Bronchial epithelial cell (primary cell): ENCODE results near the gene GLRX5. TPM values are rescaled to one million over a fixed set of nuclear protein-coding genes. Genes with fewer than 3 reads are reported as not detected.
A peak's percentile ranks its signal among the peaks of the same experiment; 100 is the strongest.

Source experiments
- DNase-seq: peaks from one replicate; pipeline ENCODE4 v3.0.0-alpha.2; 2010; ENCODE audit warnings: low read depth
- FAIRE-seq: peaks from 2 replicates; lab custom pipeline; 2011; peaks lifted over from hg19 to GRCh38; lab: Jason Lieb, UNC
- H3K27me3 ChIP-seq: 2 replicates; pipeline ENCODE4 v1.5.1; 2011; ENCODE audit warnings: low read length; ENCODE audit not compliant: control insufficient read depth, insufficient read depth
- H3K36me3 ChIP-seq: 2 replicates; pipeline ENCODE4 v1.5.1; 2011; ENCODE audit warnings: low read length; ENCODE audit not compliant: control insufficient read depth, insufficient read depth
- H3K4me3 ChIP-seq: 2 replicates; pipeline ENCODE4 v1.5.1; 2011; ENCODE audit warnings: mild to moderate bottlenecking, low read depth, low read length, control low read depth
- CTCF ChIP-seq: IDR thresholded peaks from 2 replicates; pipeline ENCODE4 v1.5.1; 2011; ENCODE audit warnings: mild to moderate bottlenecking, moderate library complexity, low read length, control low read depth, inconsistent platforms; ENCODE audit not compliant: insufficient read depth, severe bottlenecking
- total RNA-seq: library from RNA; depleted of rRNA; stranded (reverse); fragments of >200 nt; gene quantifications from 2 replicates; pipeline ENCODE4 v1.2.1, GENCODE V29; 2014

The GLRX5 gene
- total RNA-seq = 41.6 and 74.8 TPM in 2 replicates

- TF ChIP-seq CTCF = no peak
- DNase-seq (peak; percentile 100), FAIRE-seq (peak; percentile 95)
- no peaks in the 10 kb centered on the region for H3K27me3 ChIP-seq
- no peaks in the 10 kb centered on the region for H3K36me3 ChIP-seq
- peak within 1 kb of the TSS; percentile 79 for H3K4me3 ChIP-seq
Measured at GRCh38 chr14:95534299-95535225, at the start of gene GLRX5. Gene GLRX5, plus strand, starts transcription at chr14:95535050. Its CDS starts 40 bp downstream, at chr14:95535090.

DNA sequence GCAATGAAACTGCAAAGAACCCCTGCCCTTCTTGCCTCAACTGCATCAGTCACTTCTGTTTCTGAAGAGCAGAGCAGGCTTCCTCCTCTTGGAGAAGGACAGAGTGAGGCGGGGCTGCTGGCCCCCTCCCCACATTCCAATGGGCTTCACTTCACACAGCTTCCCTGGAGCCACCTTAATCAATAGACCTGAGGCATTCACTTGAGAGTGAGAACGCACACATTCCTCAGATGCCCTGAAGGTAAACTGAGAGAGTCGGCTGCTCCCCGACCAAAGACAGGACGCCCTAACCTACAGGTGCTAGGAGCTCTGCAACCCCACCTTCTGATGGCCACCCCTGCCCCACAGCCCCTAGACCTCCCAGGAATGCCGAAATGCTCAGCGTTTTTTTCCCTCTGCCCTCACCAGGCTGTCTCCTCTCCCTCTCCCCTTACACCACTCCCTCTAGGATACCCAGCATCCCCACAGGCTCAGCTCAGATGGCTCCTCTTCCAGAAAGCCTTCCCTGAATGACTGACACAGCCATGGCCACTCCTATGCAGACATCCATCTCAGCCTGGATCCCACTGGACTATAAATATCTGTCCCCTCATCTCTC, 49.5 kb upstream of the GLRX5 start:
- FAIRE-seq = no peak
- Histone ChIP-seq H3K27me3 (no peaks in the 10 kb centered on the region), H3K36me3 (no peaks in the 10 kb centered on the region), H3K4me3 (no peak overlapping the region)
- DNase-seq = no peak
- no peak for TF ChIP-seq CTCF

GRCh38 chr14:95486875-95487668, 47.8 kb upstream of the GLRX5 start:
- no peaks in the 10 kb centered on the region for H3K36me3 ChIP-seq
- no peak for TF ChIP-seq CTCF
- DNase-seq = no peak
- H3K4me3 ChIP-seq = no peak overlapping the region
- FAIRE-seq = no peak
- H3K27me3 ChIP-seq = no peaks in the 10 kb centered on the region

DNA sequence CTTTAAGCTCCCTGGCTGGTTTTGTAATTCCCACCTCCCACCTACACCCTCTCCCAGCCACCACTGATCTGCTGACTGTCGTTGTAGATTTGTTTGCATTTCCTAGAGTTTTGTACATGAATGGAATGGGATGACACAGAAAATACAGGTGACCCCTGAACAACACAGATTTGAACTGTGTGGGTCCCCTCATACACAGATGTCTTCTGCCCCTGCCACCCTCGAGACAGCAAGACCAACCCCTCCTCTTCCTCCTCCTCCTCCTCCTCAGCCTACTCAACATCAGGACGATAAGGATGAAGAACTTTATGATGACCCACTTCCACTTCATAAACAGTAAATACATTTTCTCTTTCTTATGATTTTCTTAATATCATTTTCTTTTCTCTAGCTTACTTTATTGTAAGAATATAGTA, 47.2 kb upstream of the GLRX5 start:
- FAIRE-seq = no peak

More for the DNA sequence above, 47.2 kb upstream of the GLRX5 start:
- Histone ChIP-seq H3K27me3 (no peaks in the 10 kb centered on the region), H3K36me3 (no peaks in the 10 kb centered on the region), H3K4me3 (no peak overlapping the region)
- TF ChIP-seq CTCF = no peak
- DNase-seq = no peak
